ENCODE data around the gene FKBP4. TPM values are rescaled to one million over a fixed set of nuclear protein-coding genes. Genes with fewer than 3 reads are reported as not detected.
A peak's percentile ranks its signal among the peaks of the same experiment; 100 is the strongest.

FKBP4 gene
- total and polyA plus RNA-seq, 2 of the 13 experiments (the other 11 are each of a cell fraction or from before 2014, with no cell fraction given) = 25.7 to 66.1 TPM

GRCh38 chr12:2752676-2753371 is 41.9 kb upstream of the FKBP4 start (continued):
- TF ChIP-seq SMAD1 (CRISPR knock-in tag; IDR thresholded peaks at IDR 0.05; ENCODE audit: borderline replicate concordance, low read depth) (peak; percentile 90; the same call in 1 of the 2 replicates), SOX5 (CRISPR knock-in tag; IDR thresholded peaks at IDR 0.05; ENCODE audit: borderline replicate concordance) (peak; percentile 87), ZNF619 (CRISPR knock-in tag; IDR thresholded peaks at IDR 0.05) (peak; percentile 99), ISL2 (CRISPR knock-in tag; IDR thresholded peaks at IDR 0.05) (peak; percentile 97), CEBPG (CRISPR knock-in tag; IDR thresholded peaks at IDR 0.05) (peak; percentile 68), ZNF841 (CRISPR knock-in tag; IDR thresholded peaks at IDR 0.05; ENCODE audit: borderline replicate concordance) (peak; percentile 99), ZNF660 (CRISPR knock-in tag; IDR thresholded peaks at IDR 0.05; ENCODE audit: borderline replicate concordance, low read depth) (peak; percentile 99), TFDP2 (CRISPR knock-in tag; IDR thresholded peaks at IDR 0.05) (peak; percentile 81), ZNF160 (CRISPR knock-in tag; IDR thresholded peaks at IDR 0.05) (peak; percentile 99), GATAD1 (CRISPR knock-in tag; IDR thresholded peaks at IDR 0.05) (peak; percentile 90), ZNF614 (CRISPR knock-in tag; IDR thresholded peaks at IDR 0.05; ENCODE audit: borderline replicate concordance) (peak; percentile 99), GPN1 (CRISPR knock-in tag; IDR thresholded peaks at IDR 0.05; ENCODE audit: borderline replicate concordance) (peak; percentile 99), KDM4B (CRISPR knock-in tag; IDR thresholded peaks at IDR 0.05) (peak; percentile 100), ZNF235 (CRISPR knock-in tag; IDR thresholded peaks at IDR 0.05; ENCODE audit: borderline replicate concordance) (peak; percentile 100), ETV5 (CRISPR knock-in tag; IDR thresholded peaks at IDR 0.05; ENCODE audit: borderline replicate concordance) (peak; percentile 80), ZNF136 (CRISPR knock-in tag; IDR thresholded peaks at IDR 0.05; ENCODE audit: low read depth) (peak; percentile 100), TAF1 (CRISPR knock-in tag; IDR thresholded peaks at IDR 0.05) (peak; percentile 87), ZMAT3 (CRISPR knock-in tag; conservative IDR thresholded peaks at IDR 0.05) (peak; percentile 100), CREB3 (CRISPR knock-in tag; IDR thresholded peaks at IDR 0.05) (peak; percentile 100), AKAP8 (CRISPR knock-in tag; IDR thresholded peaks at IDR 0.05) (peak; percentile 96), ZBTB4 (CRISPR knock-in tag; IDR thresholded peaks at IDR 0.05; ENCODE audit: borderline replicate concordance) (peak; percentile 98; the same call in 1 of the 2 replicates), TERF1 (CRISPR knock-in tag; IDR thresholded peaks at IDR 0.05) (peak; percentile 99), DPF2 (CRISPR knock-in tag; IDR thresholded peaks at IDR 0.05; ENCODE audit: borderline replicate concordance, low read depth) (no peak), RAD21 (CRISPR knock-in tag; IDR thresholded peaks at IDR 0.05) (peak; percentile 69), HOXA5 (CRISPR knock-in tag; IDR thresholded peaks at IDR 0.05) (peak; percentile 100)

All from HepG2 (cell line).